Fibroblast of mammary gland (primary cell): Measurements from ENCODE around the gene MEGF9.
"Not testable (repeated sequence)": the region's sequence is repeated elsewhere in the genome, so short reads cannot be mapped to it uniquely, and the experiment has no call there.

Source experiments
- DNase-seq: peaks from one replicate; pipeline ENCODE4 v3.0.0-alpha.2; 2010; ENCODE audit warnings: low read depth
- H3K4me3 ChIP-seq: 2 replicates; pipeline ENCODE4 v1.5.1; 2011; ENCODE audit warnings: low read depth, mild to moderate bottlenecking, low read length, moderate library complexity; ENCODE audit not compliant: control insufficient read depth
- TF ChIP-seq, protein P1 (sequence below): conservative IDR thresholded peaks from 2 replicates; pipeline ENCODE4 v1.5.1; 2011; ENCODE audit warnings: low read depth, low read length, inconsistent platforms; ENCODE audit not compliant: control insufficient read depth, insufficient read depth

The MEGF9 gene

DNA sequence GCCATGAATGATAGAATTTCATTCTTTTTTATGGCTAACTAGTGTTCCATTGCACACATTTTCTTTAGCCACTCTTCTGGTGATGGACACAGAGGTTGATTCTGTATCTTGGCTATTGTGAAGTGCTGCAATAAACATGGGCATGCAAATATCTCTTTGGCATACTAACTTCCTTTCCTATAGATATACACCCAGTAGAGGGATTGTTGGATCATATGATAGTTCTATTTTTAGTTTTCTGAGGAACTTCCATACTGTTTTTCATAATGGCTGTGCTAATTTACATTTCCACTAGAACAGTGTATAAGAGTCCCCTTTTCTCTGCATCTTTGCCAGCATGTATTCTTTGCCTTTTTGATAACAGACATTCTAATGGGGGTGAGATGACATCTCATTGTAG, 83.9 kb downstream of the MEGF9 start:
- TF ChIP-seq, protein P1, sequence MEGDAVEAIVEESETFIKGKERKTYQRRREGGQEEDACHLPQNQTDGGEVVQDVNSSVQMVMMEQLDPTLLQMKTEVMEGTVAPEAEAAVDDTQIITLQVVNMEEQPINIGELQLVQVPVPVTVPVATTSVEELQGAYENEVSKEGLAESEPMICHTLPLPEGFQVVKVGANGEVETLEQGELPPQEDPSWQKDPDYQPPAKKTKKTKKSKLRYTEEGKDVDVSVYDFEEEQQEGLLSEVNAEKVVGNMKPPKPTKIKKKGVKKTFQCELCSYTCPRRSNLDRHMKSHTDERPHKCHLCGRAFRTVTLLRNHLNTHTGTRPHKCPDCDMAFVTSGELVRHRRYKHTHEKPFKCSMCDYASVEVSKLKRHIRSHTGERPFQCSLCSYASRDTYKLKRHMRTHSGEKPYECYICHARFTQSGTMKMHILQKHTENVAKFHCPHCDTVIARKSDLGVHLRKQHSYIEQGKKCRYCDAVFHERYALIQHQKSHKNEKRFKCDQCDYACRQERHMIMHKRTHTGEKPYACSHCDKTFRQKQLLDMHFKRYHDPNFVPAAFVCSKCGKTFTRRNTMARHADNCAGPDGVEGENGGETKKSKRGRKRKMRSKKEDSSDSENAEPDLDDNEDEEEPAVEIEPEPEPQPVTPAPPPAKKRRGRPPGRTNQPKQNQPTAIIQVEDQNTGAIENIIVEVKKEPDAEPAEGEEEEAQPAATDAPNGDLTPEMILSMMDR, result no peak
- no peak overlapping the region for H3K4me3 ChIP-seq
- DNase-seq, result no peak

DNA sequence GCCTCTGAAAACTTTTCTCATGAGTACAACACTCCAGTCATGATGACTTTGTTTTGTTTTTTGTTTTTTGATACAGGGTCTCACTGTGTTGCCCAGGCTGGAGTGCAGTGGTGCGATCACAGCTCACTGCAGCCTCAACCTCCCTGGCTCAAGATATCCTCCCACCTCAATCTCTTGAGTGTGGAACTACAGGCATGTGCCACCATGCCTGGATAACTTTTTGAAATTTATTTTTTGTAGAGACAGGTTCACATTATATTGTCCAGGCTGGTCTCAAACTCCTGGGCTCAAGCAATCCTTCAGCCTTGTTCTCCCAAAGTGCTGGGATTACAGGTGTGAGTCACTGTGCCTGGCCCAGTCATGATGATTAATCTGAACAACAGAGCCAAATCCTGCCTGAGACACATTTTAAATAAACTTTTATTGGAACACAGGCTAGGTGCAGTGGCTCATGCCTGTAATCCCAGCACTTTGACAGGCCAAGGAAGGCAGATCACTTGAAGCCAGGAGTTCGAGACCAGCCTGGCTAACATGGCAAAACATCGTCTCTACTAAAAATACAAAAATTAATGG, 85.3 kb downstream of the MEGF9 start:
- not testable (repeated sequence) for H3K4me3 ChIP-seq
- peak; percentile 78 for DNase-seq

DNA sequence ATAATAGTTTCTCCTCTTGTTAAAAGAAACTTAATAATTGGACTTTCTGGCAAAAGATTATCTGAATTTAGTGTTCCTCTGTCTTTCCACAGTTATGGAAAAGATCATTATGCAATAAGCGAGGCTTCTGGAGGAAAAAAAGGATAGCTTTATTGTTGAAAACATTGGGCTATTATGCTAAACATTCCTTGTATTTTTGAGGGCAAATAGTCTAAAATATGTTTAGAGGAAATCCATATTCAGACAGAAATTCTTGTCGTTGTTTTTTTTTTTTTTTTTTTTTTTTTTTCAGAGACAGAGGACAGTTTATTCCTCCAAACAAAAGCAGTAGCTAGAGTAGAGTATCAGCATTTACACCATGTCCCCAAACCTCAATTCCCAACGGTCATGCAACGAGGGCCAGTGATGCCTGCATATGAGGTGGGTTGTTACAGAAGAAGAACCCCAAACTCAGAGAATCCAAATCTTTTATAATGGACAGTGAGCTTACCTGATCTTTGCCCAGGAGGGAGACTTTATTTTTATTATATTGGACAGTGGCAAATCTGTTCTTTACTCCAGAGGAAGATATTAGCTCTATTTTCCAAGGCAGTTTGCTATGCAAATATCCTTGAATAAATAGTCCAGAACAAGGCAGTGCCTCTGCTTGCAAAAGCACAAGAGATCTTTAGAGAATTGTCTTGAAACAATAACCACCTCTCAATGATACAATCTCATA, 85.9 kb downstream of the MEGF9 start:
- no peak overlapping the region for H3K4me3 ChIP-seq
- no peak for DNase-seq
- TF ChIP-seq, protein P1, result no peak

DNA sequence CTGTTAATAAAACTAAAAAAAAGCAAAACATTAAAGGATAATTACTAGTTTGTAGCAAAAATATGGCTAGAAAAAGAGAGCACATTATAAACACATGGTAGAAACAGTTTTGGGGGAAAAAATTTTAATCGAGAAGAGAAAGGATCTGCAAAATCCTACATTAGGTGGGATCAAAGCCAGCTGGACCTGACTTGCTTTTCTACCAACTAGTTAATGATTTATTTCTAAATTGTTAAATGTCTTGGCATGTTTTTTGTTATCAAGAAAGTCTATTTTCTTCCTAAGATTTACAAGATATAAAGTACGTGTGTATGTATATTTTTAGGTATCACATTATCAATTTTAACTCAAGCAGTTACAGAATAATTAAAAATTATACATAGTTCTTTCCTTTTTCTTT, 87.2 kb downstream of the MEGF9 start:
- TF ChIP-seq, protein P1, result no peak
- no peak for DNase-seq
- no peak overlapping the region for H3K4me3 ChIP-seq

DNA sequence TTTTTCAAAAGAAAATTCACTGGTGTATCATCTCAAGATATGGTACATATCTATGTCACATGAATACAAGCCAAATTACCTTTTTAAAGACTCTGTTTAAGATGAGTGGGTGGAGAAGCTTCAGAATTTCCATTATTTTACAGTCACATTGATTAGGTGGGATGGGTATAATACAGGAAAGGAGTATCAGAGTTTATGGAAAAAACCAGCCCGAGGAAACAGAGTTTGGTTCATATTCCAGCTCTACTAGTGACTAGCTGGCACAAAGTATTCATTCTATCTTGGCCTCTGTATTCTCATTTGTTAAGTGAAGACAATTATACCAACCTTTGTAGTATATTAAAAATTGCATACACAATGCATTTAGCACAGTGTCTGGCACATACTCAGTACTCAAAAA, 87.8 kb downstream of the MEGF9 start:
- TF ChIP-seq, protein P1, result no peak
- no peak overlapping the region for H3K4me3 ChIP-seq
- no peak for DNase-seq

DNA sequence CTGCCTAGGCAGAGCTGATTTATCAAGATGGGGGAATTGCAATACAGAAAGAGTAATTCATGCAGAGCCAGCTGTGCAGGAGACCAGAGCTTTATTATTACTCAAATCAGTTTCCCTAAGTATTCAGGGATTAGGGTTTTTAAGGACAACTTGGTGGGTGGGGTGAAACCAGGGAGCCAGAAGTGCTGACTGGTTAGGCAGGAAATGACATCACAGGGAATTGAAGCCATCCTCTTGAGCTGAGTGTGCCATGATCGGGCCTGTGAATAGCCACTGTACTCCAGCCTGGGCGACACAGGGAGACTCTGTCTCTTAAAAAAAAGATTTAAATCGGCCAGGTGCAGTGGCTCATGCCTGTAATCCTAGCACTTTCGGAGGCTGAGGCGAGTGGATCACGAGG, 89.0 kb downstream of the MEGF9 start:
- TF ChIP-seq, protein P1, result no peak
- DNase-seq, result peak; percentile 56
- H3K4me3 ChIP-seq, result no peak overlapping the region

DNA sequence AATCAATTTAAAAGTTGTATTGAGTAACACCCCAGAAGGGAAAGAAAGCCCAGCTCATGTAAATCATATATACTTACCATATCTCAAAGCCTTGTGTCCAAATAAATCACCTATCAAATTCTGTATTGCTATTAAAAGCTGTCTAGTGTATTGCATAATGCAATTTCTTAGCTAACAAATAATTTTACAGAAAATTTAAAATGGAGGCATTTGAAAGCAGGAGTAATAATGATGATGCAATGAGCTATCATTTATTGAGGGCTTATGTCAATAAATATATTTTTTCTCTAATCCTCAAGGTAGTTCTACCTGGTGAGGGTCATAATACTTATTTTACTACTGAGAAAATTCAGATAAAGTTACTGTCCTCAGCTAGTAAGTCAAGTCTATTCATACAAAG, 91.5 kb downstream of the MEGF9 start:
- TF ChIP-seq, protein P1, result no peak
- H3K4me3 ChIP-seq, result no peak overlapping the region
- no peak for DNase-seq
